Mesothelial cell of epicardium (in vitro differentiated cells): ENCODE data around the gene RAB1A. TPM values are rescaled to one million over a fixed set of nuclear protein-coding genes. Genes with fewer than 3 reads are reported as not detected.

ENCODE experiments used
- DNase-seq, 2 experiments: peaks; one replicate each; pipeline ENCODE4 v3.0.0; 2021; ENCODE audit warnings: low spot score in 2 of 2; ENCODE audit not compliant: unreplicated experiment in 2 of 2
- H3K27ac Mint-ChIP-seq: 2 replicates; pipeline ENCODE4 v1.8.0; 2021; ENCODE audit warnings: mixed read lengths
- H3K27me3 Mint-ChIP-seq: 2 replicates; pipeline ENCODE4 v1.8.0; 2021; ENCODE audit warnings: low read depth, mixed read lengths
- H3K36me3 Mint-ChIP-seq: 2 replicates; pipeline ENCODE4 v1.8.0; 2021; ENCODE audit warnings: mixed read lengths
- H3K4me1 Mint-ChIP-seq: 2 replicates; pipeline ENCODE4 v1.8.0; 2021; ENCODE audit warnings: mixed read lengths
- H3K4me3 Mint-ChIP-seq: 2 replicates; pipeline ENCODE4 v1.8.0; 2021; ENCODE audit warnings: mild to moderate bottlenecking, moderate library complexity, mixed read lengths
- H3K9me3 Mint-ChIP-seq: 2 replicates; pipeline ENCODE4 v1.8.0; 2021; ENCODE audit warnings: mixed read lengths
- total RNA-seq: library from RNA; stranded (reverse); gene quantifications from 3 replicates; pipeline ENCODE4 v1.2.1, GENCODE V29; 2021
- TF ChIP-seq, protein P1 (sequence below): fragments of 200-600 bp; sonication (generic); IDR thresholded peaks from one replicate; pipeline ENCODE4 v1.5.0; 2021; ENCODE audit warnings: antibody characterized with exemption; ENCODE audit not compliant: unreplicated experiment

Gene RAB1A
- total RNA-seq, 1 donor from 2014 or later = 126 TPM

DNA sequence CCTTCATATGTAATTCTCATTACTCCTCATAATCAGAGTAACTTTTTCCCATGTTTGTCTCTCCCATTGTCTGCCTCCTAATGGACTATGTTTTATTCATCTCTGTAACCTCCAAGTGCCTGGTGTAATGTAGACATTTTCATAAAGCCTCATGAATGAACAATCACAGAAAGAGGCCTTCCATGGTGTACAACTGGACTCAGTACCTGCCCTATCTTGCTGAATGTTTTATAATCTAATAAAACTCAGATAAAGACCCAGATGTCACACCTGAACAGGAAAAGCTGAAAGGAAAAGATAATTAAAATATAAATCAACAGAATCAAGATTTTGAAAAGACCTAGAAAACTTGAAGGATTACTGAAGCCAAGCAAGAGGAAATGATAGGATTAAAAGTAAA lies 36.7 kb downstream of the RAB1A start:
- no peaks in the 10 kb centered on the region for H3K27me3 Mint-ChIP-seq
- no peaks in the 10 kb centered on the region for H3K4me1 Mint-ChIP-seq
- peaks cover 46% of the 10 kb centered on the region for H3K36me3 Mint-ChIP-seq
- H3K27ac Mint-ChIP-seq = peak overlapping the region; percentile 5
- DNase-seq = no peak
- no peak overlapping the region for H3K4me3 Mint-ChIP-seq
- no peaks in the 10 kb centered on the region for H3K9me3 Mint-ChIP-seq
- TF ChIP-seq, protein P1, sequence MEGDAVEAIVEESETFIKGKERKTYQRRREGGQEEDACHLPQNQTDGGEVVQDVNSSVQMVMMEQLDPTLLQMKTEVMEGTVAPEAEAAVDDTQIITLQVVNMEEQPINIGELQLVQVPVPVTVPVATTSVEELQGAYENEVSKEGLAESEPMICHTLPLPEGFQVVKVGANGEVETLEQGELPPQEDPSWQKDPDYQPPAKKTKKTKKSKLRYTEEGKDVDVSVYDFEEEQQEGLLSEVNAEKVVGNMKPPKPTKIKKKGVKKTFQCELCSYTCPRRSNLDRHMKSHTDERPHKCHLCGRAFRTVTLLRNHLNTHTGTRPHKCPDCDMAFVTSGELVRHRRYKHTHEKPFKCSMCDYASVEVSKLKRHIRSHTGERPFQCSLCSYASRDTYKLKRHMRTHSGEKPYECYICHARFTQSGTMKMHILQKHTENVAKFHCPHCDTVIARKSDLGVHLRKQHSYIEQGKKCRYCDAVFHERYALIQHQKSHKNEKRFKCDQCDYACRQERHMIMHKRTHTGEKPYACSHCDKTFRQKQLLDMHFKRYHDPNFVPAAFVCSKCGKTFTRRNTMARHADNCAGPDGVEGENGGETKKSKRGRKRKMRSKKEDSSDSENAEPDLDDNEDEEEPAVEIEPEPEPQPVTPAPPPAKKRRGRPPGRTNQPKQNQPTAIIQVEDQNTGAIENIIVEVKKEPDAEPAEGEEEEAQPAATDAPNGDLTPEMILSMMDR = no peak

DNA sequence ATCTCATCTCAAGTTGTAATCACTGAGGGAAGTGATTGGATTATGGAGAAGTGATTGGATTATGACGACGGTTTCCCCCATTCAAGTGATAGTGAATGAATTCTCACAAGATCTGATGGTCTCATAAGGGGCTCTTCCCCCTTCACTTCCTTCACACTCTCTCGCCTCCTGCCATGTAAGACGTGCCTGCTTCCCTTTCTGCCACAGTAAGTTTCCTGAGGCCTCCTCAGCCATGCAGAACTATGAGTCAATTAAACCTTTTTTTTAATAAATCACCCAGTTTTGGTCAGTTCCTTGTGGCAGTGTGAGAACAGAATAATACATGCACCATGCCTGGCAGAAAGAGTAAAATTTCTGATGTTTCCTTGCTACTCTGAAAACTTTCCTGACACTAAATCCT lies 37.1 kb downstream of the RAB1A start:
- H3K4me3 Mint-ChIP-seq = no peak overlapping the region
- no peak overlapping the region for H3K27ac Mint-ChIP-seq
- H3K36me3 Mint-ChIP-seq = peaks cover 48% of the 10 kb centered on the region

DNA sequence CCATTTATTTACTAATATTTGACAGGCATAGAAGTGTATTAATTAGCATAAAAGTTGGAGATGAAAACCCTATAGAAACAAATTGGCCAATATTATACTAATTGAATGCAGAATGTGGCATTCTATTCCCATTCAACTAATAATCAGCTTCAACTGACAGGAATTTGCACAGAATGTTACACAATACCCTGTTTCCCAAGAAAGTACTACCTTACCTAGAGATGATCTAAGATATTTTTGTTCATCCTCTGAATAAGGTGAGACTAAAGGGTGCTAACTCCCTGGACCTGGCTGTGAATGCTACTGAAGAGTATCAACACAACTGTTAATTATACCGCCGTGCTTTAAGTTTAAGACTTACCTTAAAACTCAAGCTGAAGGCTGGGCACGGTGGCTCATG lies 44.8 kb downstream of the RAB1A start:
- Mint-ChIP-seq H3K4me3 (no peak overlapping the region), H3K27me3 (no peaks in the 10 kb centered on the region), H3K9me3 (no peaks in the 10 kb centered on the region), H3K27ac (no peak overlapping the region), H3K4me1 (no peaks in the 10 kb centered on the region), H3K36me3 (peaks cover 22% of the 10 kb centered on the region)
- DNase-seq = no peak
- TF ChIP-seq, protein P1 = no peak

More for the DNA sequence above, 37.1 kb downstream of the RAB1A start:
- DNase-seq = no peak
- no peaks in the 10 kb centered on the region for H3K27me3 Mint-ChIP-seq
- H3K9me3 Mint-ChIP-seq = no peaks in the 10 kb centered on the region
- H3K4me1 Mint-ChIP-seq = no peaks in the 10 kb centered on the region
- TF ChIP-seq, protein P1 = no peak

DNA sequence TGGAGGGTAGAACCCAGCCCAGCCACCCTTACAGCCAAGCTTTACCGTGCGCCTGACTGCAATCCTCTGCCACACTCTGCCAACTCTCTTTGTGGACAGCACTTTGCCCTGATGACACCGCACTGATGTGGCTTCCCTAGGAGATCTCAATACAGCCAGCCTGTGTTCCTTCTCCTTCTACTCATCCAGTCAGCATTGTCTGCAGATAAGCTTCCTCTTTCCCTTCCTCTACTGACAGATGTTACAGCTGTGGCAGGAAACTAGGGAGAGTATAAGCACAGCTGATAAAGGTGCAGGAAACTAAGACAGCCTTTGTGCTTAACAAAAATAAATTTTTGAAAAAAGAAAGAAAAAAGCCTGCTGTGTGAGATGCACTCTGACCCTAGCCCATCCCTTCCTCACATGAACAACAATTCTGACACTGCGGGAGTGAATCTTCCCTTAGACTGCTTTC lies 48.6 kb downstream of the RAB1A start:
- H3K36me3 Mint-ChIP-seq = peaks cover 25% of the 10 kb centered on the region
- no peaks in the 10 kb centered on the region for H3K27me3 Mint-ChIP-seq
- H3K4me3 Mint-ChIP-seq = no peak overlapping the region
- H3K27ac Mint-ChIP-seq = peak overlapping the region; percentile 47
- TF ChIP-seq, protein P1 = no peak
- peaks cover 3% of the 10 kb centered on the region for H3K4me1 Mint-ChIP-seq
- no peaks in the 10 kb centered on the region for H3K9me3 Mint-ChIP-seq
- DNase-seq = no peak

DNA sequence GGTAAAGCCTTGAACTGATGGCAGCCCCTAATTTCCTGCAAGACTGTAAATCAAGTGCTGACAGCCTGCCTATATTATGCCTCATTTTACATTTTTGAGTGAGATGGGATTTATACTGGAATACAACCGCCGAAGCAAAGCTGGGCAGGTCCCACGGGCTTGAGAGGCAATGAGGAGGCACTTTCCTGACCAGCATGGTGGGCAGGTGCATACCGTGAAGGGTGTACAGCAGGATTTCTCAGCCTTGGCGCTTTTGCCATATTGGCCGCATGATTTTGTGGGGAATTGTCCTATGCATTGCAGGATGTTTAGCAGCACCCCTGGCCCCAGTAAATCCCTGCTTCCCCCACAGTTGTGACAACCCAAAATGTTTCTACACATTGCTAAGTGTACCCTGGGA lies 50.9 kb downstream of the RAB1A start:
- TF ChIP-seq, protein P1 = no peak
- Mint-ChIP-seq H3K27me3 (no peaks in the 10 kb centered on the region), H3K9me3 (no peaks in the 10 kb centered on the region), H3K27ac (no peak overlapping the region), H3K4me3 (no peak overlapping the region), H3K36me3 (peaks cover 21% of the 10 kb centered on the region), H3K4me1 (peaks cover 11% of the 10 kb centered on the region)
- no peak for DNase-seq

DNA sequence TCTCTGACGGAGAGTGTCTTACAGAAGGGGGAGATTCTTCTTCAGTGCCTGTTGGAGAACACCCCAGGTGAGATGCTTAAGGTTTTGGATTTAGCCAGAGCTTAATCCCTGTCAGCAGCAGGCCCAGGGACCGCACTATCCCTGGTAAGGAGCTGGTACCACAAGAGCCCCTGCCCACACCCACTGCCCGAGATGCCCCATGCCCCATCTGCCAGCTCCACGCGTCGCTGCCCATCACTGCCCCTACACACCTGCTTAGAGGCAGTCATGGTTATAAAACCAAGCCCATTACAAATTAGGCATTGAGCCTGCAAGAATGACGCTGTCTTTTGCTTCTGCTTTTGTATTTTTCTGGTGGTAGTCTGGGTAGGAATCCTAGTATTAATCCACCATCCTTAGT lies 52.0 kb downstream of the RAB1A start:
- H3K36me3 Mint-ChIP-seq = peaks cover 19% of the 10 kb centered on the region
- H3K4me1 Mint-ChIP-seq = peaks cover 11% of the 10 kb centered on the region
- H3K4me3 Mint-ChIP-seq = no peak overlapping the region
- TF ChIP-seq, protein P1 = no peak
- H3K27ac Mint-ChIP-seq = no peak overlapping the region
- H3K9me3 Mint-ChIP-seq = no peaks in the 10 kb centered on the region
- no peak for DNase-seq
- H3K27me3 Mint-ChIP-seq = no peaks in the 10 kb centered on the region
